ENCODE results near the gene KCNJ16.

DNA sequence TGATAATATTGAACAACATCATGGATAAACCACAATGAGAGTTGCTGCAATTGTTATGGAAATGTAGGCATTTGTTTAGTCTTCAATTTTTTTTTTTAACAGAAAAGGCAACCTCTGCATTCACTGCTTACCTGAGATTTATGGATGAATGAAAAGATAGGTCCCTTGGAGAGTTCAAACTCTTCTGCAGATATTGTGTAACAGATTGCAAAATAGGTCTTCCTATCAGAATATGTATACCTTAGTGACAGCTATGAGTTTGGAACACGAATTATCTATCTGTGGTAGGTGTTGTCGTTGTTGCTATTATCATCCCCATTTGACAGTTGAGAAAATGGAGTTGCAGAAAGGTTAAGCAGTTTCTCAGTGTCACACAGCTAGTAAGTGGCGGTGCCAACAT is 1.2 kb upstream of the KCNJ16 start:
- TF ChIP-seq, protein P1, sequence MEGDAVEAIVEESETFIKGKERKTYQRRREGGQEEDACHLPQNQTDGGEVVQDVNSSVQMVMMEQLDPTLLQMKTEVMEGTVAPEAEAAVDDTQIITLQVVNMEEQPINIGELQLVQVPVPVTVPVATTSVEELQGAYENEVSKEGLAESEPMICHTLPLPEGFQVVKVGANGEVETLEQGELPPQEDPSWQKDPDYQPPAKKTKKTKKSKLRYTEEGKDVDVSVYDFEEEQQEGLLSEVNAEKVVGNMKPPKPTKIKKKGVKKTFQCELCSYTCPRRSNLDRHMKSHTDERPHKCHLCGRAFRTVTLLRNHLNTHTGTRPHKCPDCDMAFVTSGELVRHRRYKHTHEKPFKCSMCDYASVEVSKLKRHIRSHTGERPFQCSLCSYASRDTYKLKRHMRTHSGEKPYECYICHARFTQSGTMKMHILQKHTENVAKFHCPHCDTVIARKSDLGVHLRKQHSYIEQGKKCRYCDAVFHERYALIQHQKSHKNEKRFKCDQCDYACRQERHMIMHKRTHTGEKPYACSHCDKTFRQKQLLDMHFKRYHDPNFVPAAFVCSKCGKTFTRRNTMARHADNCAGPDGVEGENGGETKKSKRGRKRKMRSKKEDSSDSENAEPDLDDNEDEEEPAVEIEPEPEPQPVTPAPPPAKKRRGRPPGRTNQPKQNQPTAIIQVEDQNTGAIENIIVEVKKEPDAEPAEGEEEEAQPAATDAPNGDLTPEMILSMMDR (conservative IDR thresholded peaks at IDR 0.05; ENCODE audit: low read length): no peak
- no peak for TF ChIP-seq EZH2phosphoT487 (IDR thresholded peaks at IDR 0.05; ENCODE audit: borderline replicate concordance)

Data from Loucy (cell line).